ENCODE data around the gene CFP.

CFP gene

GRCh38 chrX:47587906-47588735, 41.6 kb downstream of the CFP start:
- Histone ChIP-seq H3K4me3 (ENCODE audit: low read length) (no peak overlapping the region), H3K9ac (ENCODE audit: low read length) (no peak overlapping the region), H3K36me3 (ENCODE audit: control insufficient read depth, insufficient read depth, low read length) (no peaks in the 10 kb centered on the region), H3K4me1 (ENCODE audit: control insufficient read depth, insufficient read depth, low read length) (peaks cover 3% of the 10 kb centered on the region), H3K27me3 (ENCODE audit: control insufficient read depth, insufficient read depth, low read length) (no peaks in the 10 kb centered on the region), H3K9me3 (ENCODE audit: control insufficient read depth, low read length) (no peaks in the 10 kb centered on the region)

DNA sequence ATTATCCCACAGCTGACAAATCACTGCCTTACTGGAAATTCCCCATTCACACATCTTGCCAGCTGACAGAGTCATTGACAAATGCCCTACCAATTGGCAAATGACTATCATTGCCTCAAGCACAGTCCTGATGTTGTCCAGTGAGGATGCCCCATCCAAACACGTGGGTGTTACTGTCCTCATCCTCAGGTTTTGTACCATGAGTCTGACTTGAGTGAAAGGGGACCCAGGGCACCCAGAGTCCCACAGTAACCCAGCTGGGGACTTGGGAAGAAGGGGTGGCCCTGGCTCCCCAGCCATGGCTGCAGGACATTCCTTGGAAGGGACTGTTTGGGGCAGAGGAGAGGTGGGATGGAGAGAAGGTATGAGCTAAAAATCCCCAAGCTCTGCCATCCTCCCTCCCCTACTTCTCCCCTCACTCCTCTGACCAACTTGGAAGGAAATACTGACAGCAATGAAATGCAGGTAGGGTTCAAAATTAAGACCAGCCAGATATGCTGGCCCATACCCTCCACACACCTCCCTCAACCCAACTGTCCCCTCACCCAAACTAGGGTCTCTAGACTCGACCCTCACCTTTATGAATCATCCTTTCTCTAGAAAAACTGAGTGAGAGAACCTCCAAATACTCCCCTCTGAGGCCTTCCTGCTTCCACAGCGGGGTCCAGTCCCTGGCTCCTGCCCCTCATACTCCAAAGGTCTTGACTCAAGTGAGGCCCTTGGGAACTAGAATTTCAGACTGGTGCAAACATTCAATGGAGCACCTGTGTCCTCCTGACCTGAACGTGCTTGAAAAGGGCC, 42.4 kb downstream of the CFP start:
- peaks cover 5% of the 10 kb centered on the region for H3K4me1 ChIP-seq (ENCODE audit: control insufficient read depth, insufficient read depth, low read length)
- H3K27me3 ChIP-seq (ENCODE audit: control insufficient read depth, insufficient read depth, low read length), result no peaks in the 10 kb centered on the region
- no peak overlapping the region for H3K9ac ChIP-seq (ENCODE audit: low read length)
- no peaks in the 10 kb centered on the region for H3K36me3 ChIP-seq (ENCODE audit: control insufficient read depth, insufficient read depth, low read length)
- H3K4me3 ChIP-seq (ENCODE audit: low read length), result no peak overlapping the region
- H3K9me3 ChIP-seq (ENCODE audit: control insufficient read depth, low read length), result no peaks in the 10 kb centered on the region

DNA sequence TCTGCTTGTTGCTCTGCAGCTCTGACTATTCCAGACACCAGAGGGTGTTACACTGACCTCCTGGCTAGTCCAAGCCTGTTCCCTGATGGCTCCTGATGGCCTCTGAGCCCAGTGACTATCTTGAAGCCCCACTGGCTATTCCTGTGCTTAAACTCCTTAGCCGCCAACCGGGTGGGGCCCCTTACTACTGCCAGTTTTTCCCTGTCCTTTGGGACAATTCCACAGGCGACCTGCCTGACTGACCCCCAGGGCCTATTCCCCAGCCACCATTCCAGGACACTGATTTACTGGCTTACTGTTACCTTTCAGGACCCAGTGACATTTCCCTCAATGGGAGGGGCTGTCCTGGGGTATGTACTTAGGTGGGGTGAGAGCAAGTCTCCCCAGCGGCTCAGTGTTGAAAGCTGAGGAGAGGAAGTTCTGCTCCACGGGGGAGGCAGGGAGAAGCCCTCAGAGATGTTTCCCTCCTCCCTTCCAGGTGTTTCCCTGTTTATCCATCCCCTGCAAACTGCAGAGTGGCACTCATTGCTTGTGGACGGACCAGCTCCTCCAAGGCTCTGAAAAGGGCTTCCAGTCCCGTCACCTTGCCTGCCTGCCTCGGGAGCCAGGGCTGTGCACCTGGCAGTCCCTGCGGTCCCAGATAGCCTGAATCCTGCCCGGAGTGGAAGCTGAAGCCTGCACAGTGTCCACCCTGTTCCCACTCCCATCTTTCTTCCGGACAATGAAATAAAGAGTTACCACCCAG, 43.5 kb downstream of the CFP start:
- no peaks in the 10 kb centered on the region for H3K36me3 ChIP-seq (ENCODE audit: control insufficient read depth, insufficient read depth, low read length)
- no peak overlapping the region for H3K4me3 ChIP-seq (ENCODE audit: low read length)
- no peak overlapping the region for H3K9ac ChIP-seq (ENCODE audit: low read length)
- peaks cover 13% of the 10 kb centered on the region for H3K4me1 ChIP-seq (ENCODE audit: control insufficient read depth, insufficient read depth, low read length)
- no peaks in the 10 kb centered on the region for H3K27me3 ChIP-seq (ENCODE audit: control insufficient read depth, insufficient read depth, low read length)
- no peaks in the 10 kb centered on the region for H3K9me3 ChIP-seq (ENCODE audit: control insufficient read depth, low read length)

- no peaks in the 10 kb centered on the region for H3K36me3 ChIP-seq (ENCODE audit: control insufficient read depth, insufficient read depth, low read length)
- no peak overlapping the region for H3K4me3 ChIP-seq (ENCODE audit: low read length)
- peaks cover 13% of the 10 kb centered on the region for H3K4me1 ChIP-seq (ENCODE audit: control insufficient read depth, insufficient read depth, low read length)
- H3K9ac ChIP-seq (ENCODE audit: low read length), result no peak overlapping the region
- no peaks in the 10 kb centered on the region for H3K9me3 ChIP-seq (ENCODE audit: control insufficient read depth, low read length)
- H3K27me3 ChIP-seq (ENCODE audit: control insufficient read depth, insufficient read depth, low read length), result no peaks in the 10 kb centered on the region
Observed at GRCh38 chrX:47585273-47585672, 44.5 kb downstream of the CFP start.

DNA sequence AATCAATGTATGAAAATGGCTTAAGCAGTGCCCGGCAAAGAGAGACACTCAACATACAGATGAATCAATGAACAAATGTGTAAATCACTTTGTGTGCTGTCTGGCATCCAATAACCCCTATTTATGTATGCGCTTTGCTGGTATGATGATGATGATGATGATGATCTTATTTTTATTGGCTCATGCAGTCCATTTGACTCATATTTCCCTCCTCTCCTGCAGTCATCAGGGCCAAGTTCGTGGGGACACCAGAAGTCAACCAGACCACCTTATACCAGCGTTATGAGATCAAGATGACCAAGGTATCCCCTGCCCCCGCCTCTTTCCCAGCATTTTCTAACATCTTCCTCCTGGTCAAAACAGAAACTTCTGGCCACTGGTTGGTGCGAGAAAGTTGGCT, 45.0 kb downstream of the CFP start:
- H3K36me3 ChIP-seq (ENCODE audit: control insufficient read depth, insufficient read depth, low read length), result no peaks in the 10 kb centered on the region
- H3K4me3 ChIP-seq (ENCODE audit: low read length), result no peak overlapping the region
- H3K9me3 ChIP-seq (ENCODE audit: control insufficient read depth, low read length), result no peaks in the 10 kb centered on the region
- H3K27me3 ChIP-seq (ENCODE audit: control insufficient read depth, insufficient read depth, low read length), result no peaks in the 10 kb centered on the region
- no peak overlapping the region for H3K9ac ChIP-seq (ENCODE audit: low read length)
- H3K4me1 ChIP-seq (ENCODE audit: control insufficient read depth, insufficient read depth, low read length), result peaks cover 13% of the 10 kb centered on the region

DNA sequence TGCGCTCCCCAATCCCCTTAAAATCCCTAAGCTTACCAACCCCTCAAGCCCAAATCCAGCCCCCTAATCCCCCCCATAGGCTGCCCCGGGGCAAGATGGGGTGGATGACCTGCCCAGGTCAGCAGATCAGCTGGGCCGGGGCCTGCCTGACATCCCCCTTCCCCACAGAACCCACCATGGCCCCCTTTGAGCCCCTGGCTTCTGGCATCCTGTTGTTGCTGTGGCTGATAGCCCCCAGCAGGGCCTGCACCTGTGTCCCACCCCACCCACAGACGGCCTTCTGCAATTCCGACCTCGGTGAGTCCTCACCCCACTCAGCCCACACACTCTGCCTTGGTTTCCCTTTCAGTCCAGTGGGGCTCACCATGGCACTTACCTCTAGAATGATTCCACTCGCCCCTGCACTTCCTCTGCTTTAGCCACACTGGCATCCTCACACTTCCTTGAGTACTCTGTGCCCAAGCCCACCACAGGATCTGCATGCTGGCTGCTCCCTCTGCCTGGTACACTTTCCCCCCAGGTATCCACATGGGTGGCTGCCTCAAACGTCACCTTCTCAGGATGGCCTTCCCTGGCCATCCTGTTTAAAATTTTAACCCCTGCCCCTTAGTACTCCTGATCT, 46.4 kb downstream of the CFP start:
- no peaks in the 10 kb centered on the region for H3K27me3 ChIP-seq (ENCODE audit: control insufficient read depth, insufficient read depth, low read length)
- no peaks in the 10 kb centered on the region for H3K36me3 ChIP-seq (ENCODE audit: control insufficient read depth, insufficient read depth, low read length)
- H3K4me3 ChIP-seq (ENCODE audit: low read length), result no peak overlapping the region
- peak overlapping the region; percentile 66 for H3K9ac ChIP-seq (ENCODE audit: low read length)
- H3K9me3 ChIP-seq (ENCODE audit: control insufficient read depth, low read length), result no peaks in the 10 kb centered on the region
- H3K4me1 ChIP-seq (ENCODE audit: control insufficient read depth, insufficient read depth, low read length), result peaks cover 13% of the 10 kb centered on the region

GRCh38 chrX:47581731-47582647, 47.7 kb downstream of the CFP start, which contains the start of gene TIMP1:
TSS of gene TIMP1 (plus strand) at chrX:47582436. CDS start at chrX:47583416, 980 bp downstream.
- H3K27me3 ChIP-seq (ENCODE audit: control insufficient read depth, insufficient read depth, low read length), result no peaks in the 10 kb centered on the region
- H3K4me1 ChIP-seq (ENCODE audit: control insufficient read depth, insufficient read depth, low read length), result peaks cover 13% of the 10 kb centered on the region
- no peaks in the 10 kb centered on the region for H3K36me3 ChIP-seq (ENCODE audit: control insufficient read depth, insufficient read depth, low read length)
- no peaks in the 10 kb centered on the region for H3K9me3 ChIP-seq (ENCODE audit: control insufficient read depth, low read length)
- H3K9ac ChIP-seq (ENCODE audit: low read length), result peak within 1 kb of the TSS; percentile 66
- H3K4me3 ChIP-seq (ENCODE audit: low read length), result no peak within 1 kb of the TSS

DNA sequence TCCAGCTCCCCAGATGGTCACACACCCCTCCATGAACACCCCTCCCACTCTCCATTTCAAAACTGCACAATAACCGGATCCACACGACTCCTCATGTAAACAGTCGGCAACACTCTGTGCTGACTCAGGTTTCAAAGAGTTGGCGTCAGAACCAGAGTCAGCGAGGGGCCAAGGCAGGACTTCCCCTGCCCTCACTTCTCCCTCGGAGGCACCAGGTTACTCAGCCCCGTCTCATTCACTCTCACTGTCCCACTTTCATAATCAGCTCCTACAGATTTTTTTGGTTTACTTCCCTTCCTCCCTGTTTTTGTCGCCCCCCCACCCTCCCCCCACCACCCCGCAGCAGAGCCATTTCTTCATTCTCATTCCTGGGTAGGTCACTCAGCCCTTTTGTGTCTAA, 50.2 kb downstream of the CFP start:
- no peaks in the 10 kb centered on the region for H3K36me3 ChIP-seq (ENCODE audit: control insufficient read depth, insufficient read depth, low read length)
- no peaks in the 10 kb centered on the region for H3K27me3 ChIP-seq (ENCODE audit: control insufficient read depth, insufficient read depth, low read length)
- H3K4me1 ChIP-seq (ENCODE audit: control insufficient read depth, insufficient read depth, low read length), result peaks cover 18% of the 10 kb centered on the region
- no peaks in the 10 kb centered on the region for H3K9me3 ChIP-seq (ENCODE audit: control insufficient read depth, low read length)
- H3K9ac ChIP-seq (ENCODE audit: low read length), result no peak overlapping the region
- no peak overlapping the region for H3K4me3 ChIP-seq (ENCODE audit: low read length)

DNA sequence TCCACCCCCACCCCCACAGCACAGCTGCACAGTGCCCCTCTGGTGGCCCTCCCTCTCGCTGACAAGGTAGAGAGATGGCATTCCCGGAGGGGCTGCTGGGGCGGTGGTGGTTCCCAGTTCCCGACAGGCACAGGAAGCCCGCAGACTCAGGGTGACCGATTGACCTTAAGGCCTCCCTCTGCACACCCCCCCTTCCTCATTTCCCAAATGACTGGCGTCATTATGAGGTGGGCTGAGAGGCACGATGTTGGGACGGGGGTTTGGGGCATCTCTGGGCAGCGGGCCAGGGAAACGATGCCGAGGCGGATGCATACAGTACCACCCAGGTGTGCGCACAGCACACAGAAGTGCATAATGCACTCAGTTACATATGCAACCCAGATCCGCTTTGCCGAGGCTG, 51.0 kb downstream of the CFP start:
- Histone ChIP-seq H3K9me3 (ENCODE audit: control insufficient read depth, low read length) (no peaks in the 10 kb centered on the region), H3K9ac (ENCODE audit: low read length) (no peak overlapping the region), H3K4me1 (ENCODE audit: control insufficient read depth, insufficient read depth, low read length) (peaks cover 22% of the 10 kb centered on the region), H3K27me3 (ENCODE audit: control insufficient read depth, insufficient read depth, low read length) (no peaks in the 10 kb centered on the region), H3K36me3 (ENCODE audit: control insufficient read depth, insufficient read depth, low read length) (no peaks in the 10 kb centered on the region), H3K4me3 (ENCODE audit: low read length) (no peak overlapping the region)

- no peaks in the 10 kb centered on the region for H3K9me3 ChIP-seq (ENCODE audit: control insufficient read depth, low read length)
- H3K4me1 ChIP-seq (ENCODE audit: control insufficient read depth, insufficient read depth, low read length), result peaks cover 24% of the 10 kb centered on the region
- H3K27me3 ChIP-seq (ENCODE audit: control insufficient read depth, insufficient read depth, low read length), result no peaks in the 10 kb centered on the region
- no peak overlapping the region for H3K4me3 ChIP-seq (ENCODE audit: low read length)
- no peak overlapping the region for H3K9ac ChIP-seq (ENCODE audit: low read length)
- H3K36me3 ChIP-seq (ENCODE audit: control insufficient read depth, insufficient read depth, low read length), result no peaks in the 10 kb centered on the region
Observed at GRCh38 chrX:47577901-47578300, 51.8 kb downstream of the CFP start.

DNA sequence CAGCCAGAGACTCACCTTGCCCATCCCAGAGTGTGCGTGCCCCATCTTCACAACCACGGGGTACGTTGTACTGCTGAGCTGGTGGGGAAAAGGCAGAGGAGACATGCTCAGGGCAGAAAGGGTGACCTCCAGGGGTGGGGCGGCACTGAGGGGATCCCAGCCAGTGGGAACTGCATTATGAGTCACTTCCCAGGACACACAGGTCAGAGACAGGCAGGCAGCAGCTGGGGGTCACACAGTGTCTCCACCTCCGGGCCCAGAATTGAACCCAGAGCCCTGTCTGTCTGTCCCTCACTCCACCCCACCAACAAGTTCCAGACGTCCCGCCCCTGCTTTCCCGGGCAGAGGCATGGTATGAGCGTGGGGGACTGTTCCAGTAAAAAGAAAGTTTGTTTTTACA, 52.3 kb downstream of the CFP start:
- H3K36me3 ChIP-seq (ENCODE audit: control insufficient read depth, insufficient read depth, low read length), result no peaks in the 10 kb centered on the region
- H3K9me3 ChIP-seq (ENCODE audit: control insufficient read depth, low read length), result no peaks in the 10 kb centered on the region
- H3K9ac ChIP-seq (ENCODE audit: low read length), result no peak overlapping the region
- no peaks in the 10 kb centered on the region for H3K27me3 ChIP-seq (ENCODE audit: control insufficient read depth, insufficient read depth, low read length)
- H3K4me1 ChIP-seq (ENCODE audit: control insufficient read depth, insufficient read depth, low read length), result peaks cover 24% of the 10 kb centered on the region
- H3K4me3 ChIP-seq (ENCODE audit: low read length), result no peak overlapping the region
